Caco-2 (cell line): ENCODE measurements around the gene ZFP36. TPM values are rescaled to one million over a fixed set of nuclear protein-coding genes. Genes with fewer than 3 reads are reported as not detected.

Experiments
- BruUV-seq: library from RNA; stranded (reverse); fragments of 400-500 nt; replicated peaks from 2 replicates; lab custom pipeline; 2021; lab: Mats Ljungman, UMichigan
- CTCF ChIA-PET: fragments of 300-600 bp; sonication (Branson Sonifier 250); formaldehyde crosslinking; loops from one replicate; lab custom pipeline; 2022; ENCODE audit warnings: antibody characterized with exemption; lab: Charles Lee
- POLR2A ChIA-PET: fragments of 300-600 bp; sonication (Branson Sonifier 250); formaldehyde crosslinking; loops from one replicate; lab custom pipeline; 2022; ENCODE audit warnings: antibody characterized with exemption; lab: Charles Lee
- DNase-seq, 2 experiments: peaks; one replicate each; pipeline versions ENCODE4 v3.0.0 to v3.0.0-alpha.2; 2020 to 2022
- H3K27me3 ChIP-seq: replicated peaks from 2 replicates; pipeline ENCODE4 v1.6.0; 2011; ENCODE audit warnings: low read length; ENCODE audit not compliant: control insufficient read depth, insufficient read depth
- H3K36me3 ChIP-seq: 2 replicates; pipeline ENCODE4 v1.5.1; 2011; ENCODE audit warnings: low read length; ENCODE audit not compliant: control insufficient read depth, insufficient read depth
- H3K4me1 ChIP-seq: fragments of 250-450 bp; sonication (Bioruptor Pico); 2 replicates; pipeline ENCODE4 v1.5.1; 2020; ENCODE audit warnings: mild to moderate bottlenecking
- H3K4me3 ChIP-seq: 2 replicates; pipeline ENCODE4 v1.5.1; 2011; ENCODE audit warnings: low read depth, mild to moderate bottlenecking, control low read depth, low read length
- H3K9me3 ChIP-seq: fragments of 250-450 bp; sonication (Bioruptor Pico); 2 replicates; pipeline ENCODE4 v1.5.1; 2020; ENCODE audit warnings: mild to moderate bottlenecking, moderate library complexity
- H3K27ac Mint-ChIP-seq: one replicate; pipeline ENCODE4 v1.8.0; 2022; ENCODE audit warnings: mixed read lengths; ENCODE audit not compliant: unreplicated experiment
- H3K27me3 Mint-ChIP-seq: one replicate; pipeline ENCODE4 v1.8.0; 2022; ENCODE audit warnings: mixed read lengths; ENCODE audit not compliant: insufficient read depth, unreplicated experiment
- H3K36me3 Mint-ChIP-seq: one replicate; pipeline ENCODE4 v1.8.0; 2022; ENCODE audit warnings: mild to moderate bottlenecking, mixed read lengths; ENCODE audit not compliant: insufficient read depth, unreplicated experiment
- H3K4me1 Mint-ChIP-seq: one replicate; pipeline ENCODE4 v1.8.0; 2022; ENCODE audit warnings: low read depth, mixed read lengths; ENCODE audit not compliant: unreplicated experiment
- H3K4me3 Mint-ChIP-seq: one replicate; pipeline ENCODE4 v1.8.0; 2022; ENCODE audit warnings: mild to moderate bottlenecking, moderate library complexity, mixed read lengths; ENCODE audit not compliant: unreplicated experiment
- H3K9me3 Mint-ChIP-seq: one replicate; pipeline ENCODE4 v1.8.0; 2022; ENCODE audit warnings: mixed read lengths; ENCODE audit not compliant: unreplicated experiment
- intact Hi-C: fragments of 100-400 bp; cut with micrococcal nuclease; formaldehyde crosslinking; loops from one replicate; pipeline ENCODE4 v1.10.0; 2022; ENCODE audit not compliant: unreplicated experiment
- total RNA-seq: library from RNA; stranded (reverse); gene quantifications from 2 replicates; pipeline ENCODE4 v1.2.3, GENCODE V29; 2022
- TF ChIP-seq, protein P1 (sequence below), 2 experiments: fragments of 200-600 bp in 1 of 2; IDR thresholded peaks; 1 replicate in 1 of 2; 2 replicates in 1 of 2; pipeline versions ENCODE4 v1.5.1 to v1.8.0; 2011 to 2022; ENCODE audit warnings: antibody characterized with exemption in 1 of 2, control low read depth in 1 of 2, inconsistent platforms in 1 of 2, low read depth in 1 of 2, low read length in 1 of 2, mild to moderate bottlenecking in 1 of 2, moderate library complexity in 1 of 2; ENCODE audit not compliant: insufficient read depth in 1 of 2, severe bottlenecking in 1 of 2, unreplicated experiment in 1 of 2

ZFP36 gene
- total RNA-seq, 1 experiment from 2014 or later: 25.8 TPM

DNA sequence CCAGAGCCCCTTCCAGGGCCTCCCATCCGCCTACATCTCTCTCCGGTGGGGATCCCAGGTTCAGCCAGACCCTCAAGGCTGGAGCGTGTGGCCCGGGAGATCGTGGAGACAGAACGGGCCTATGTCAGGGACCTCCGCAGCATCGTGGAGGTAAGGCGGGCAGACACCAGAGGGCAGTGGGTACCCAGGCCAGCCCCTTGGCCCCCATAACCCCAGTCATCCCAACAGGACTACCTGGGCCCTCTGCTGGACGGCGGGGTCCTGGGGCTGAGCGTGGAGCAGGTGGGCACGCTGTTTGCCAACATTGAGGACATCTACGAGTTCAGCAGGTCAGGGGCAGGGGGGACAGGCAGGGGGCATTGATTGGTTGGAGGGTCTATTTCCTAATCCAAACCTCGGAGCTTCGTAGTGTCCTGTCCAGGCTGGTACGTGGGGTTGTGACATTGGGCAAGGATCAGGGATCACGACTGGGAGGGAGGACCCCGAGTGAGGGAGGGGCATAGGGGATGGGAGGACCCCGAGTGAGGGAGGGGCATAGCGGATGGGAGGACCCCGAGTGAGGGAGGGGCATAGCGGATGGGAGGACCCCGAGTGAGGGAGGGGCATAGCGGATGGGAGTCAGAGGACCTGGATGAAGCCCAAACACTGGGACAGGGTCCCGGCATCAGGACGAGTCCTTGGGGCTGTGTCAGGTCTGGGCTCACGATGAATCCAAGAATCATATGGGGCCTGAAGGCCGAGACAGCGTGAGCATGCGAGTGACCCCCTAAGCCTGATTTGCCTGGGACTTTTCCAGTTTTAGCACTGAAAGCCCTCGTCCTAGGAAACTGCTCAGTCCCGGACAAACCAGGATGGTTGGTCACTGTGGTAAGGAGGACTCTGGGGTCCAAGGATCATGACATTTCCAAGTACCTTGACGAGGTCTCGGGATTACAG lies 8.7 kb downstream of the ZFP36 start:
- peaks cover 29% of the 10 kb centered on the region for H3K4me1 Mint-ChIP-seq
- no TSS peak for BruUV-seq
- peaks cover 52% of the 10 kb centered on the region for H3K36me3 Mint-ChIP-seq
- H3K4me1 ChIP-seq: peaks cover 20% of the 10 kb centered on the region
- no peak overlapping the region for H3K27ac Mint-ChIP-seq
- intact Hi-C loops: no loop called here
- no peak for DNase-seq
- H3K27me3 Mint-ChIP-seq: peaks cover 3% of the 10 kb centered on the region
- no peak overlapping the region for H3K4me3 Mint-ChIP-seq
- TF ChIP-seq, protein P1, sequence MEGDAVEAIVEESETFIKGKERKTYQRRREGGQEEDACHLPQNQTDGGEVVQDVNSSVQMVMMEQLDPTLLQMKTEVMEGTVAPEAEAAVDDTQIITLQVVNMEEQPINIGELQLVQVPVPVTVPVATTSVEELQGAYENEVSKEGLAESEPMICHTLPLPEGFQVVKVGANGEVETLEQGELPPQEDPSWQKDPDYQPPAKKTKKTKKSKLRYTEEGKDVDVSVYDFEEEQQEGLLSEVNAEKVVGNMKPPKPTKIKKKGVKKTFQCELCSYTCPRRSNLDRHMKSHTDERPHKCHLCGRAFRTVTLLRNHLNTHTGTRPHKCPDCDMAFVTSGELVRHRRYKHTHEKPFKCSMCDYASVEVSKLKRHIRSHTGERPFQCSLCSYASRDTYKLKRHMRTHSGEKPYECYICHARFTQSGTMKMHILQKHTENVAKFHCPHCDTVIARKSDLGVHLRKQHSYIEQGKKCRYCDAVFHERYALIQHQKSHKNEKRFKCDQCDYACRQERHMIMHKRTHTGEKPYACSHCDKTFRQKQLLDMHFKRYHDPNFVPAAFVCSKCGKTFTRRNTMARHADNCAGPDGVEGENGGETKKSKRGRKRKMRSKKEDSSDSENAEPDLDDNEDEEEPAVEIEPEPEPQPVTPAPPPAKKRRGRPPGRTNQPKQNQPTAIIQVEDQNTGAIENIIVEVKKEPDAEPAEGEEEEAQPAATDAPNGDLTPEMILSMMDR (IDR thresholded peaks at IDR 0.05; ENCODE audit: insufficient read depth in 1 of 2, low read depth in 1 of 2, low read length in 1 of 2, severe bottlenecking in 1 of 2, unreplicated experiment in 1 of 2): no peak
- H3K27me3 ChIP-seq: no peaks in the 10 kb centered on the region
- ChIA-PET POLR2A (no interaction called here), CTCF (interaction anchor here (0.9 to 1.1 kb wide), 2 partner anchors 13 to 14 kb away, joined by 3 read pairs; no protein-coding TSS in a partner anchor)
- H3K9me3 ChIP-seq: no peaks in the 10 kb centered on the region
- no peak overlapping the region for H3K4me3 ChIP-seq
- peaks cover 3% of the 10 kb centered on the region for H3K36me3 ChIP-seq
- no peaks in the 10 kb centered on the region for H3K9me3 Mint-ChIP-seq

DNA sequence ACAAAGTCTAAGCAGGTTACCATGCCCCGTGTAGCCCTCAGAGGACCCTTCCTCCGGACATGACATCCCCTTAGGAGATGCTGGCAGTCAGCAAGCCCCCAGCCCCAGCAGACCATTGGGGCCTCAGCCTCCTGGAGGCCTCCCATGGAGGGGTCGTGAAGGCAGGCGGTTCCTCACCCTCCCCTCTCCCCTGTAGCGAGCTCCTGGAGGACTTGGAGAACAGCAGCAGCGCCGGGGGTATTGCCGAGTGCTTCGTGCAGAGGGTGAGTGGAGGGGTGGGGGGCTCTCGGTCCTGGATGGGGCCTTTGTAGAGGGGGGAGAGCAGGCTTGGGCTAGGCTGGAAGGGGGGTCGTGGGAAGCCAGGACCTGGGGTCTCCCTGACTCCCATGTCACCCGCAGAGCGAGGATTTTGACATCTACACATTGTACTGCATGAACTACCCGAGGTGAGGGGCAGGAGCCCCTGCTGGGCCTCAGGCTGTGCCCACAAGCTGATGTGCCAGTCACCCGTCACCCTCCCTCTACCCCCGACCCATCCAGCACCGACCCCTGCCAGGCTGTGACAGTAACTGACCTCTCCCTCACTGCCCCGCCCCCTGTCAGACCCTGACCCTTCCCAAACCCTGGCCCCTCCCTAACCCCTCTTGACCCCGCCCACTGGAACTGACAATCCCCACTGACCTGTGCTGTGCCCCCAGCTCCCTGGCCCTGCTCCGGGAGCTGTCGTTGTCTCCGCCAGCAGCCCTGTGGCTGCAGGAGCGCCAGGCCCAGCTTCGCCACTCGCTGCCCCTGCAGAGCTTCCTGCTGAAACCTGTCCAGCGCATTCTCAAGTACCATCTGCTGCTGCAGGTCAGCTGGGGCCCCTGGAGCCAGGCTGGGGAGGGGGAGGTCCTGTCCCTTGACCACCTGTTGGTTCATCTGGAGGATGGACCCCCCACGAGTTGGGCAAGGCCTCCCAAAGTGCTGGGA lies 9.8 kb downstream of the ZFP36 start:
- Histone ChIP-seq H3K27me3 (no peaks in the 10 kb centered on the region), H3K9me3 (no peaks in the 10 kb centered on the region), H3K4me3 (no peak overlapping the region), H3K36me3 (peaks cover 3% of the 10 kb centered on the region), H3K4me1 (peaks cover 9% of the 10 kb centered on the region)
- no peak overlapping the region for H3K27ac Mint-ChIP-seq
- intact Hi-C loops: no loop called here
- no peaks in the 10 kb centered on the region for H3K9me3 Mint-ChIP-seq
- H3K4me3 Mint-ChIP-seq: no peak overlapping the region
- CTCF ChIA-PET: interaction anchor here (1.1 kb wide), 1 partner anchor 12 kb away, joined by 3 read pairs; no protein-coding TSS in a partner anchor
- peaks cover 52% of the 10 kb centered on the region for H3K36me3 Mint-ChIP-seq
- H3K4me1 Mint-ChIP-seq: peaks cover 19% of the 10 kb centered on the region
- no TSS peak for BruUV-seq
- DNase-seq: no peak
- H3K27me3 Mint-ChIP-seq: peaks cover 3% of the 10 kb centered on the region
- POLR2A ChIA-PET: no interaction called here
- TF ChIP-seq, protein P1 (IDR thresholded peaks at IDR 0.05; ENCODE audit: insufficient read depth in 1 of 2, low read depth in 1 of 2, low read length in 1 of 2, severe bottlenecking in 1 of 2, unreplicated experiment in 1 of 2): no peak
